Activated effector memory CD4-positive, alpha-beta T cell treated with anti-CD3 and anti-CD28 coated beads, Interleukin-2, amount 50 U/mL, for 16 hours (primary cell): ENCODE data around the gene ARMC2.
"Not testable (repeated sequence)": the region's sequence is repeated elsewhere in the genome, so short reads cannot be mapped to it uniquely, and the experiment has no call there.

Source experiments
- DNase-seq: peaks from one replicate; pipeline ENCODE4 v3.0.0-alpha.2; 2020

ARMC2 gene

GRCh38 chr6:108957221-108957620, 109.0 kb downstream of the ARMC2 start:
- DNase-seq = no peak

- DNase-seq = no peak
These were observed 110.9 kb downstream of the ARMC2 start for GRCh38 chr6:108958900-108959770.

- no peak for DNase-seq
These were observed 111.9 kb downstream of the ARMC2 start for GRCh38 chr6:108959972-108960582.

- no peak for DNase-seq
These were observed 112.4 kb downstream of the ARMC2 start for GRCh38 chr6:108960601-108961000.

- DNase-seq = no peak
These were observed 112.9 kb downstream of the ARMC2 start for GRCh38 chr6:108961077-108961476.

- DNase-seq = no peak
These were observed 113.8 kb downstream of the ARMC2 start for GRCh38 chr6:108961985-108962384.

- no peak for DNase-seq
These were observed 118.0 kb downstream of the ARMC2 start for GRCh38 chr6:108966251-108966650.

GRCh38 chr6:108966855-108967755, 118.9 kb downstream of the ARMC2 start:
- DNase-seq = no peak

- DNase-seq = no peak
These were observed 120.4 kb downstream of the ARMC2 start for GRCh38 chr6:108968325-108969316.

- DNase-seq = no peak
These were observed 121.6 kb downstream of the ARMC2 start for GRCh38 chr6:108969776-108970175.

GRCh38 chr6:108974201-108974600, 126.0 kb downstream of the ARMC2 start:
- no peak for DNase-seq

- DNase-seq = not testable (repeated sequence)
These were observed 130.4 kb downstream of the ARMC2 start for GRCh38 chr6:108978638-108979037.

- DNase-seq = no peak
These were observed 134.2 kb downstream of the ARMC2 start for GRCh38 chr6:108982154-108983113.

- DNase-seq = no peak
These were observed 134.9 kb downstream of the ARMC2 start for GRCh38 chr6:108983151-108983550.

GRCh38 chr6:108985301-108985700, 137.1 kb downstream of the ARMC2 start:
- no peak for DNase-seq

GRCh38 chr6:108987156-108987555, 138.9 kb downstream of the ARMC2 start:
- DNase-seq = no peak

- no peak for DNase-seq
These were observed 140.1 kb downstream of the ARMC2 start for GRCh38 chr6:108988296-108988695.

- no peak for DNase-seq
These were observed 140.5 kb downstream of the ARMC2 start for GRCh38 chr6:108988765-108989164.

GRCh38 chr6:108989700-108990099, 141.5 kb downstream of the ARMC2 start:
- no peak for DNase-seq

- DNase-seq = no peak
These were observed 145.7 kb downstream of the ARMC2 start for GRCh38 chr6:108993876-108994275.

GRCh38 chr6:108995296-108995695, 147.1 kb downstream of the ARMC2 start:
- DNase-seq = no peak
